DND-41 (cell line): ENCODE data around the gene CTSG.

ENCODE experiments used
- EZH2 ChIP-seq: IDR thresholded peaks from 3 replicates; pipeline ENCODE4 v1.6.1; 2012; ENCODE audit warnings: borderline replicate concordance, low read depth, mild to moderate bottlenecking, moderate library complexity, low read length, inconsistent platforms; ENCODE audit not compliant: severe bottlenecking
- TF ChIP-seq, protein P1 (sequence below): IDR thresholded peaks from 2 replicates; pipeline ENCODE4 v1.5.1; 2012; ENCODE audit warnings: borderline replicate concordance, low read length, moderate library complexity, mild to moderate bottlenecking; ENCODE audit not compliant: poor library complexity, severe bottlenecking; ENCODE audit errors: extremely low read depth

DNA sequence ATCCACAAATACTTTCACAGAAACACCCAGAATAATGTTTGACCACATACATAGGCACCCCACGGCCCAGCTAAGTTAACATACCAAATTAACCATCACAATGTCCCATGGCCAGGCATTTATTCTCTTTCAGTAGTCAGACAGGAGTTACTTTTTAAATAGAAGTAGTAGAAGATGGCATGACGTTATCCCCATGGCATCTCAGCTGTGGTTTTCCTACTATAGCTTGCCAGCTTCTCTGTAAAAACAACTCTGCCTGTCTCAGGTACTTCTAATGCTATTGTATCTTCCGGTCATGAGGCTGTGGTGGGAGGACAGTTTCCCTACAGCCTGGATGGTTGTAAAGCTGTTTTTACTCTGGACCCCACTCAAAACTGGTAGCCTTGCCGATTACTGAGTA is 19.3 kb downstream of the CTSG start:
- TF ChIP-seq, protein P1, sequence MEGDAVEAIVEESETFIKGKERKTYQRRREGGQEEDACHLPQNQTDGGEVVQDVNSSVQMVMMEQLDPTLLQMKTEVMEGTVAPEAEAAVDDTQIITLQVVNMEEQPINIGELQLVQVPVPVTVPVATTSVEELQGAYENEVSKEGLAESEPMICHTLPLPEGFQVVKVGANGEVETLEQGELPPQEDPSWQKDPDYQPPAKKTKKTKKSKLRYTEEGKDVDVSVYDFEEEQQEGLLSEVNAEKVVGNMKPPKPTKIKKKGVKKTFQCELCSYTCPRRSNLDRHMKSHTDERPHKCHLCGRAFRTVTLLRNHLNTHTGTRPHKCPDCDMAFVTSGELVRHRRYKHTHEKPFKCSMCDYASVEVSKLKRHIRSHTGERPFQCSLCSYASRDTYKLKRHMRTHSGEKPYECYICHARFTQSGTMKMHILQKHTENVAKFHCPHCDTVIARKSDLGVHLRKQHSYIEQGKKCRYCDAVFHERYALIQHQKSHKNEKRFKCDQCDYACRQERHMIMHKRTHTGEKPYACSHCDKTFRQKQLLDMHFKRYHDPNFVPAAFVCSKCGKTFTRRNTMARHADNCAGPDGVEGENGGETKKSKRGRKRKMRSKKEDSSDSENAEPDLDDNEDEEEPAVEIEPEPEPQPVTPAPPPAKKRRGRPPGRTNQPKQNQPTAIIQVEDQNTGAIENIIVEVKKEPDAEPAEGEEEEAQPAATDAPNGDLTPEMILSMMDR: no peak
- no peak for TF ChIP-seq EZH2
